Activated CD4-positive, alpha-beta T cell treated with anti-CD3 and anti-CD28 coated beads, Interleukin-10, Interleukin-2, amounts not matched to agents 100 ng/mL and 50 ng/mL, durations not matched to agents 16 hours and 8 hours (primary cell): ENCODE measurements around the gene CEP131.

Experiments
- DNase-seq: peaks from one replicate; pipeline ENCODE4 v3.0.0-alpha.2; 2020

Gene CEP131

GRCh38 chr17:81251094-81251708 is 28.4 kb upstream of the CEP131 start:
- no peak for DNase-seq

- no peak for DNase-seq
Measured at GRCh38 chr17:81250286-81251093, 27.7 kb upstream of the CEP131 start.

- no peak for DNase-seq
Measured at GRCh38 chr17:81249223-81250040, 26.7 kb upstream of the CEP131 start.

GRCh38 chr17:81248649-81249048 is 25.9 kb upstream of the CEP131 start:
- no peak for DNase-seq

GRCh38 chr17:81247339-81247990 is 24.7 kb upstream of the CEP131 start:
- DNase-seq: no peak

GRCh38 chr17:81246679-81247338 is 24.0 kb upstream of the CEP131 start:
- no peak for DNase-seq

GRCh38 chr17:81246343-81246670 is 23.5 kb upstream of the CEP131 start:
- DNase-seq: no peak

- DNase-seq: no peak
Measured at GRCh38 chr17:81245665-81246342, 23.0 kb upstream of the CEP131 start.

- DNase-seq: peak; percentile 69
Measured at GRCh38 chr17:81245024-81245664, 22.4 kb upstream of the CEP131 start.

GRCh38 chr17:81244358-81245023 is 21.7 kb upstream of the CEP131 start:
- no peak for DNase-seq

GRCh38 chr17:81243333-81243664 is 20.5 kb upstream of the CEP131 start:
- no peak for DNase-seq

GRCh38 chr17:81242421-81243332 is 19.9 kb upstream of the CEP131 start:
- DNase-seq: no peak

- DNase-seq: peak; percentile 75
Measured at GRCh38 chr17:81241648-81242420, 19.1 kb upstream of the CEP131 start.

- no peak for DNase-seq
Measured at GRCh38 chr17:81241203-81241602, 18.4 kb upstream of the CEP131 start.

GRCh38 chr17:81240761-81241160 is 18.0 kb upstream of the CEP131 start:
- DNase-seq: no peak

GRCh38 chr17:81239714-81240555 is 17.2 kb upstream of the CEP131 start:
- DNase-seq: peak; percentile 71

GRCh38 chr17:81238815-81239713 is 16.3 kb upstream of the CEP131 start, which contains the start of the genes NDUFAF8 and TEPSIN:
Gene NDUFAF8 (plus strand): TSS chr17:81239318. CDS start chr17:81239364, 46 bp downstream.
Gene TEPSIN (minus strand): TSS chr17:81239055. CDS start chr17:81239033, 22 bp downstream.
- peak; percentile 99 for DNase-seq
